ENCODE data around the gene RIGI.
"Not testable (repeated sequence)": the region's sequence is repeated elsewhere in the genome, so short reads cannot be mapped to it uniquely, and the experiment has no call there.

The RIGI gene

DNA sequence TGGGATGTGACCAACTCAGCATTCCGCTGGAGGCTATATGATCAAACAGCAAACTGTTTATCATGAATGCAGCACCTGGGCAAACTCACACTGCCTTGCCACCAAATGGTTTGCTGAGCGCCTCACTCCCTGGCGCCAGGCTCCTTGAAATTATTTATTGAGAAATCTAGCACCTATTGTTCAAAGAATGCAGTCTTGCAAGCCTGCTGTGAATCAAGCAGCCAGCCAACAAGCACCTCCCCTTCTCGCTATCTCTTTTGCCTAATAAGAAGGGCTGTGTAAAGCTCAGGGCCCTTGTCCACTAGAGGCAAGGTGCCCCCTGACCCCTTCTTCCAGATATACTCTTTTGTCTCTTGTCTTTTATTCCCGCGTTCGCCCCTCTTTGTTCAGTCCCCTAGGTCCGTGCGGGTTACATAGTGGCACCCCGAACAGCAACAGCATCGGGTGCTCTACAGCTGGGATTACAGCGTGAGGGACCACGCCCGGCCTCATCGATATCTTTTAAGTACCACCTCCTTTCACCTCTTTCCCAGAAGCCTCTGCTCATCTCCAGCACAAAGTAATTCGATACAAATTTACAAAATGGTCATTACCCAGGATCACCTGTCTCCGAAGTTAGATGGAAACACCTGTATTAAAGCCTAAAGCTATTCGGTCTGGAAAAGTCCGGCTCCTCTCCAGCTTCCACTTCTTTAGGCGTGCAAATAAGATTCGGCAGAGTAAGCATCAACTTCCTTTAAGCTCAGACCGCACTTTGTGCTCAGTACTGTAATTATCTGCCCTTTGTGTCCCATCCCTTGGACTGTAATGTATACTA lies 896 bp downstream of the RIGI start:
- Histone ChIP-seq H3K4me1 (peaks cover 0 to 36% (median 15%) of the 10 kb centered on the region in 4 donors), H3K4me3 (peak overlapping the region; percentile 61 to 62), H3K9me3 (no peaks in the 10 kb centered on the region), H3K27me3 (no peaks in the 10 kb centered on the region), H3K36me3 (no peaks in the 10 kb centered on the region), H3K27ac (peak overlapping the region; percentile 82 to 85)
- DNase-seq = no peak
- TF ChIP-seq, protein P1, sequence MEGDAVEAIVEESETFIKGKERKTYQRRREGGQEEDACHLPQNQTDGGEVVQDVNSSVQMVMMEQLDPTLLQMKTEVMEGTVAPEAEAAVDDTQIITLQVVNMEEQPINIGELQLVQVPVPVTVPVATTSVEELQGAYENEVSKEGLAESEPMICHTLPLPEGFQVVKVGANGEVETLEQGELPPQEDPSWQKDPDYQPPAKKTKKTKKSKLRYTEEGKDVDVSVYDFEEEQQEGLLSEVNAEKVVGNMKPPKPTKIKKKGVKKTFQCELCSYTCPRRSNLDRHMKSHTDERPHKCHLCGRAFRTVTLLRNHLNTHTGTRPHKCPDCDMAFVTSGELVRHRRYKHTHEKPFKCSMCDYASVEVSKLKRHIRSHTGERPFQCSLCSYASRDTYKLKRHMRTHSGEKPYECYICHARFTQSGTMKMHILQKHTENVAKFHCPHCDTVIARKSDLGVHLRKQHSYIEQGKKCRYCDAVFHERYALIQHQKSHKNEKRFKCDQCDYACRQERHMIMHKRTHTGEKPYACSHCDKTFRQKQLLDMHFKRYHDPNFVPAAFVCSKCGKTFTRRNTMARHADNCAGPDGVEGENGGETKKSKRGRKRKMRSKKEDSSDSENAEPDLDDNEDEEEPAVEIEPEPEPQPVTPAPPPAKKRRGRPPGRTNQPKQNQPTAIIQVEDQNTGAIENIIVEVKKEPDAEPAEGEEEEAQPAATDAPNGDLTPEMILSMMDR (IDR thresholded peaks at IDR 0.05) = no peak
- intact Hi-C loops (cut with DNase I; ENCODE audit: low total_unique reads) = no loop called here

GRCh38 chr9:32524558-32524891 lies 1.5 kb downstream of the RIGI start:
- intact Hi-C loops (cut with DNase I; ENCODE audit: low total_unique reads); DNase-seq; H3K36me3 ChIP-seq; H3K27ac ChIP-seq; H3K27me3 ChIP-seq; H3K9me3 ChIP-seq: not testable (repeated sequence)
- Histone ChIP-seq H3K4me3 (peak overlapping the region; percentile 61 to 62), H3K4me1 (peaks cover 0 to 36% (median 15%) of the 10 kb centered on the region in 4 donors)

DNA sequence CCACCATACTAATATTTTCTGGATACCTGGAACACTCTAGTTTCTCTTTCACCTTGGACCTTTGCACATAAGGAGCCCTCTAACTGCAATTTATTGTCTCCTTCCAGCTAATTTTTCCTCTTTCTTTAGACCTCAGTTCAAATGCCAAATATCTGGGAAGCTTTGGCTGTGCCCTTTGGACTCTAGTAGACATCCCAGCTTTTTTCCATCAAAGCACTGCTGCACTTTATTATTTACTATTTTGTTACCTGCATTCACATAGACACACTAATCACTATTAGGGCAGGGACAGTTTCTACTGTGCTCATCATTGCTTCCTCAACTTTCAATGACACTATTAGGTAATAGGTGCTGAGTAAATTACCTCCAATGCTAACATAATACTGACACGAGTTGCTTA lies 2.1 kb downstream of the RIGI start:
- no peak for DNase-seq
- Histone ChIP-seq H3K4me1 (peaks cover 0 to 36% (median 15%) of the 10 kb centered on the region in 4 donors), H3K36me3 (no peaks in the 10 kb centered on the region), H3K27me3 (no peaks in the 10 kb centered on the region), H3K4me3 (no peak overlapping the region), H3K9me3 (no peaks in the 10 kb centered on the region), H3K27ac (no peak overlapping the region)
- TF ChIP-seq, protein P1 (IDR thresholded peaks at IDR 0.05) = no peak
- intact Hi-C loops (cut with DNase I; ENCODE audit: low total_unique reads) = no loop called here

DNA sequence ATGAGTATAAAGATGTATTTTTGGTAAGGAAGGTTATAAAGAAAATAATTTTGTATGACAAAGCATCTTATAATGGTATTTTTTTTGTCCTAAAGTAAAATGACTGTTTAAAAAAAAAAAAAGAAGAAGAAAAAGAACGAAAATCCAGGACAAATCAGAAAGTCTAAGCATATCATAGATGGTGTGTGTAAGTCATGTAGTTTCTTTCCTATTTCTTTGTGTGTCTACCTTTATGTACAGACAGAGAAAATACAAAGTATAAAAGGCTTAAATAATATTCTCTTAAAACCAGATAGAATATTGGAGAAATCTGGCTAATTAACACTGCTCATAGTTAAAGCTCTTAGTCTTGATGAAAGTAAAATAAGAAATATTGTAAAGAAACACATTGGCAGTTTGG lies 7.7 kb downstream of the RIGI start:
- intact Hi-C loops (cut with DNase I; ENCODE audit: low total_unique reads) = no loop called here
- TF ChIP-seq, protein P1 (IDR thresholded peaks at IDR 0.05) = no peak

DNA sequence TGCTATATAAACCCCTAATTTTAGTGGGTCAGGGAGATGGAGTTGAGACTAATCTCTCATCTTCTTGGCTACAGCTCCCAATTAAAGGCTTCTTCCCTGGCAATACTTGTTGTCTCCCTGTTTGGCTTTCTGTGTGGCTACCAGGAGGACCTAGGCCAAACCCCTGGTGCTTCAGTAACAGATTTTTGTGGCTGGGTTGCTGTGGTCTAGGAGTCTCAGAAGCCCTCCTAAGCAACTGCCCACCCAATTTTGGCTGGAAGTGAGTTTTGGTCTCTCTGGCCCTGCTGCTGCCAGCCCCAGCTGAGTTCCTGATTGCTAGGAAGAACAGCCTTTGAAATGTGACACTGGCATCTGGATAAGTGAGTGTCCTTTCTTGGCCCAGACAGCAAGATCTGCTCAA lies 9.8 kb downstream of the RIGI start:
- no peaks in the 10 kb centered on the region for H3K36me3 ChIP-seq
- no peak overlapping the region for H3K4me3 ChIP-seq
- no peak overlapping the region for H3K27ac ChIP-seq

More for the DNA sequence above, 7.7 kb downstream of the RIGI start:
- no peaks in the 10 kb centered on the region for H3K27me3 ChIP-seq
- no peak for DNase-seq
- H3K27ac ChIP-seq = no peak overlapping the region
- H3K4me1 ChIP-seq = peaks cover 0 to 2% (median under 1%) of the 10 kb centered on the region in 4 donors
- no peaks in the 10 kb centered on the region for H3K9me3 ChIP-seq
- no peaks in the 10 kb centered on the region for H3K36me3 ChIP-seq
- no peak overlapping the region for H3K4me3 ChIP-seq

GRCh38 chr9:32508728-32509127 lies 17.3 kb downstream of the RIGI start:
- peaks cover 0 to 4% (median 0%) of the 10 kb centered on the region in 3 donors for H3K36me3 ChIP-seq
- H3K27ac ChIP-seq = no peak overlapping the region
- H3K4me1 ChIP-seq = peaks cover 0 to 5% (median 0%) of the 10 kb centered on the region in 4 donors
- H3K4me3 ChIP-seq = no peak overlapping the region
- TF ChIP-seq, protein P1 (IDR thresholded peaks at IDR 0.05) = no peak
- intact Hi-C loops (cut with DNase I; ENCODE audit: low total_unique reads) = no loop called here
- no peaks in the 10 kb centered on the region for H3K27me3 ChIP-seq
- H3K9me3 ChIP-seq = no peaks in the 10 kb centered on the region
- DNase-seq = no peak

More for the DNA sequence above, 9.8 kb downstream of the RIGI start:
- TF ChIP-seq, protein P1 (IDR thresholded peaks at IDR 0.05) = no peak
- H3K4me1 ChIP-seq = no peaks in the 10 kb centered on the region
- intact Hi-C loops (cut with DNase I; ENCODE audit: low total_unique reads) = no loop called here
- no peaks in the 10 kb centered on the region for H3K27me3 ChIP-seq
- H3K9me3 ChIP-seq = no peaks in the 10 kb centered on the region
- no peak for DNase-seq

All from tibial artery (tissue), 4 donors.